ENCODE results near the gene C7. TPM values are rescaled to one million over a fixed set of nuclear protein-coding genes. Genes with fewer than 3 reads are reported as not detected.

The C7 gene
- total RNA-seq, 1 experiment from 2014 or later: not detected

DNA sequence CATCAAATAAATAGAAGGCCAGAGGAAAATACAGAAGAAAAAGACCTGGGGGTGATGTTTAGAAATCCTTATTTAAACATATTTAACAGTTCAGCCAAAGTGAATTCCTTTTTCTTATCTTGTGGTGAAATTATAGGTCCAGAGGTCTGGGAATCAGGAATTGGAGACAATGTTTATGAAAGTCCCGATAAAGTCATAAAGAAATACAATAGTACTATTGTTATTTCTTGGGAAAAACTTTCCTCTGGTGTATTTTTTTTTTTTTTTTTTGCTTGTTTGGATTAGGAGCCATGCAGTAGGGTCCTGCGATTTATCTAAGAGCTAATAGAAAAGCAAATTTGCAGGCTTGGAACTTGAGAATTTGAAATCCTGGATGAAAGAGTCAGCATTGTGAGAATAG is 426 bp downstream of the C7 start:
- no peak for DNase-seq (ENCODE audit: low read depth)
- in situ Hi-C loops (cut with HindIII; ENCODE audit: low pct_unique_long_range_greater_than_20kb, low sequenced_read_pairs): loop anchor here (25.0 kb wide), 1 partner anchor 203 kb away; no protein-coding TSS in a partner anchor

DNA sequence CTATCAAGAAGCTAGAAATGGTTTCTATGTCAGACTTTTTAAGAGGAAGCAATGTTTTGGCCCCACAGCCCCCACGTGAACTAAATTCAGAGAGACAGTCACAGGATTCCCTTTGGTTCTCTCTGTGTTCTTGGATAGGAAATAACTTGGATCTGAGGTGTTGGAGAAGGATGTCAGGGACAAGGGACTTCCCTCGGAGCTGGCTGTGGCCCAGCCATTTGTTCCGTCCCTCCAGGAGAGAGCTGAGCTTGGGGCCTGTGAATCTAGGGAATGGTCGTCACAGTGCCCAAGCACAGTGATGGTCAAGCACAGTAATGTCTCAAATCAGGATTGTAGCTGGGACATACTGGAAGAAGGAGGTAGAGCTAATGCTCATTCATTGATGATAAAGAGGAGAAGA is 2.0 kb downstream of the C7 start:
- in situ Hi-C loops (cut with HindIII; ENCODE audit: low pct_unique_long_range_greater_than_20kb, low sequenced_read_pairs): loop anchor here (25.0 kb wide), 1 partner anchor 201 kb away; no protein-coding TSS in a partner anchor
- no peak for DNase-seq (ENCODE audit: low read depth)

GRCh38 chr5:40914835-40915234 is 5.5 kb downstream of the C7 start:
- in situ Hi-C loops (cut with HindIII; ENCODE audit: low pct_unique_long_range_greater_than_20kb, low sequenced_read_pairs): loop anchor here (25.0 kb wide), 1 partner anchor 197 kb away; no protein-coding TSS in a partner anchor
- no peak for DNase-seq (ENCODE audit: low read depth)

GRCh38 chr5:40915341-40915926 is 6.1 kb downstream of the C7 start:
- DNase-seq (ENCODE audit: low read depth): no peak
- in situ Hi-C loops (cut with HindIII; ENCODE audit: low pct_unique_long_range_greater_than_20kb, low sequenced_read_pairs): loop anchor here (25.0 kb wide), 1 partner anchor 197 kb away; no protein-coding TSS in a partner anchor

DNA sequence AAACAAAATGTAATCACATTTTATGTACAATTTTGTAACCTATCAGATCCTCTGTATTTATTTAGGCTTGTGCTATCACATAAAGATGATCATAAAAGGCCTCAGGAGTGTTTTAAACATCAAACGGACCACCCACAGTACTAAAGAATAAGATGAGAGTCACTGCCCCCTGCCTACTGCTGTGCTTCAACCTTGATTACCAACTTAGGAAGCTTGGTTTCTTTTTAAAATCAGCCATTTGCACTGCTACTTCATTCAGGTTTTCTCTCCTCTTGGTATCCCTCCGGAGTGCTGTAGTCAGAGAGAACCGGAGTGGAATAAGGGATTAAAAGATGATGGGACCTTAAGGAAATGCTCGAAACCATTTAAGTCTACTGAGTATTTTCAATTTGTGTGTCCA is 6.9 kb downstream of the C7 start:
- in situ Hi-C loops (cut with HindIII; ENCODE audit: low pct_unique_long_range_greater_than_20kb, low sequenced_read_pairs): loop anchor here (25.0 kb wide), 1 partner anchor 196 kb away; no protein-coding TSS in a partner anchor
- DNase-seq (ENCODE audit: low read depth): no peak

- in situ Hi-C loops (cut with HindIII; ENCODE audit: low pct_unique_long_range_greater_than_20kb, low sequenced_read_pairs): no loop called here
- DNase-seq (ENCODE audit: low read depth): no peak
Measured at GRCh38 chr5:40928886-40929448, 19.7 kb downstream of the C7 start.

DNA sequence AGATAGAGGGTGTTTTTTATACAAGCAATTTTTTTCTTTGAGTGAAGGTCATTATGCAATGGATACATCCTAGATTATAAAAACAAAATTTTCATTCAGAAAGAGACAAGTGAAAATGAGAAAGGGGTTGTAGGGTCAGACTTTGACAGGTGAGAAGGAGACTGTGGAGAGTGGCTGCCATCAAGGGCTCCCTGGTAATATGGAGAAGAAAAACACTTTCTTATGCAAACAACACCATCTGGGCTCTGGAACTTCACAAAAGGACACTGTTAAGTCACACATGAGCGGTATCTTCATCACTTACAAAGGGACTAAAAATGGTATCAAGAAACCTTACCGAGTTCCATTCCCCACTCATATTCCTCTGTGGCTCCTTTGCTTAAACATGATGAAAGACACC is 23.5 kb downstream of the C7 start:
- in situ Hi-C loops (cut with HindIII; ENCODE audit: low pct_unique_long_range_greater_than_20kb, low sequenced_read_pairs): no loop called here
- no peak for DNase-seq (ENCODE audit: low read depth)

GRCh38 chr5:40937075-40937474 is 27.8 kb downstream of the C7 start:
- DNase-seq (ENCODE audit: low read depth): no peak
- in situ Hi-C loops (cut with HindIII; ENCODE audit: low pct_unique_long_range_greater_than_20kb, low sequenced_read_pairs): no loop called here

DNA sequence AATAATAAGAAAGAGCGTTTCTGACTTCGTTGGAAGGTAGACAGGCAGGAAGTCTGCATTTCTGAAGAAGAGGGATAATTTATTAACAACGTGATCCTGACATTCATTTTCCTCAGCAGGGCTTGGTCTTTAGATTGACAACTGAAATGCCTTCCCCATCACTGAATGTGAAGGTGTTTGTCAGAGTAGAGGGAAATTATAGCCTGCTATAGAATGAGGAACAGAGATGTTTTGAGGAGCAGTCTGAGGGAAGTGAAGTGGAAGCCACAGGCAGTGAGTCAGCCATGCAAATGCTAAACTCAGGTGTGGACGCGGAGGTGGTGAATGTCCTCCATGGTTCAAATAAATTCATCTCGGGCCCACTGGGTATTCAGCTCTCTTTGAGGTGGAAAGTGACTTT is 30.5 kb downstream of the C7 start:
- in situ Hi-C loops (cut with HindIII; ENCODE audit: low pct_unique_long_range_greater_than_20kb, low sequenced_read_pairs): no loop called here
- DNase-seq (ENCODE audit: low read depth): no peak

GRCh38 chr5:40945111-40945510 is 35.8 kb downstream of the C7 start:
- DNase-seq (ENCODE audit: low read depth): no peak
- in situ Hi-C loops (cut with HindIII; ENCODE audit: low pct_unique_long_range_greater_than_20kb, low sequenced_read_pairs): no loop called here

GRCh38 chr5:40955313-40955712 is 46.0 kb downstream of the C7 start:
- DNase-seq (ENCODE audit: low read depth): no peak
- in situ Hi-C loops (cut with HindIII; ENCODE audit: low pct_unique_long_range_greater_than_20kb, low sequenced_read_pairs): no loop called here

GRCh38 chr5:40957048-40957447 is 47.8 kb downstream of the C7 start:
- in situ Hi-C loops (cut with HindIII; ENCODE audit: low pct_unique_long_range_greater_than_20kb, low sequenced_read_pairs): no loop called here
- DNase-seq (ENCODE audit: low read depth): no peak

- in situ Hi-C loops (cut with HindIII; ENCODE audit: low pct_unique_long_range_greater_than_20kb, low sequenced_read_pairs): no loop called here
- peak; percentile 35 for DNase-seq (ENCODE audit: low read depth)
Measured at GRCh38 chr5:40958811-40959210, 49.5 kb downstream of the C7 start.

GRCh38 chr5:40960037-40960436 is 50.7 kb downstream of the C7 start:
- peak; percentile 7 for DNase-seq (ENCODE audit: low read depth)
- in situ Hi-C loops (cut with HindIII; ENCODE audit: low pct_unique_long_range_greater_than_20kb, low sequenced_read_pairs): no loop called here

DNA sequence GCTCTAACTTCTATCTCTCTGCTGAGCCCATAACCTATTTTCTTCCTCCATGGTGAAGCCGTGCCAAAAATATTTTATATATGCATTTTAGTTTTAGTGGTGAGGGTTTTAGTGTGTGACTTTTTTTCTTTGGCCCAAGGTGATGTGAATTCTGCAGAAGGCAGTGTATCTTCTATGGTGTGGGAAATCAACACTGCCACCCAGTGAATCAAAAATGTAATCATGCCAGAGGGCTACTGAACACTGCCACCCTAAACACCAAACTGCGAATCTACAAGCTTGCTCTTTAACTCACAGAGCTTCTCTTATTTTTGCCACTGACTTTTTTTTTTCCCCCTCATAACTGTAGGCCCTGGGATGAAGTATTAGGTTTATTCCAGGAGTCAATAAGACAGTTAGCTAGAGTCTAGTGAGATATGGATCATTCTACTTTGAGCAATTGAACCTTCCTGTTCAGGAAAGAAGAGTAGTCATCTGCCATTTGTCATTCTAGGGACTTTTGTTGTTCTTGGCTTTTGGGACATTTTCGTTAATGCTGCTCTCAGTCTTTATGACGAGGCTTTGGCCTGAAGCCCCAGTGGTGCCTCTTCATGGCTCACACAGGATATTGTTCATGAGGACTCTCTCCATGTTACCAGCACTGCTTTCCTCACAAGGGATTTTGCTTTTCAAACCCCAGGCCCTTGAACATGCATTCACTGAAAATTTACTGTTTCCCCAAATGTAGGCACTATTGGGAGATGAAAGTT is 53.1 kb downstream of the C7 start:
- in situ Hi-C loops (cut with HindIII; ENCODE audit: low pct_unique_long_range_greater_than_20kb, low sequenced_read_pairs): no loop called here
- no peak for DNase-seq (ENCODE audit: low read depth)

DNA sequence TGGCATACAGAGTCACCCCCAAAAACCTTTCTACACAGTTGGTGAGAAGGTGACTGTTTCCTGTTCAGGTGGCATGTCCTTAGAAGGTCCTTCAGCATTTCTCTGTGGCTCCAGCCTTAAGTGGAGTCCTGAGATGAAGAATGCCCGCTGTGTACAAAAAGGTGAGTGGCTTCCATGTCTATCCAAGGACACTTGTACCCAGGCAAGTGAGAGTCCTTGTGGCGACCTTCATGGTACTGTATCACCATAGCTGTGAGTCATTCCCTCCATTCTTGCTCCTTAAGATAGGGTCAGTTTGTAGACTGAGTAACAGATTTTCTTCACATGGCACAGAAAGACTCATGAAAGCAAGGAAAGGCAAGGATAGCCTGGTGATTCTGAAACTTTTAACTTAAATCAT is 63.1 kb downstream of the C7 start:
- DNase-seq (ENCODE audit: low read depth): no peak

GRCh38 chr5:40973364-40974004 is 64.2 kb downstream of the C7 start:
- in situ Hi-C loops (cut with HindIII; ENCODE audit: low pct_unique_long_range_greater_than_20kb, low sequenced_read_pairs): no loop called here
- DNase-seq (ENCODE audit: low read depth): no peak

More for the DNA sequence above, 63.1 kb downstream of the C7 start:
- in situ Hi-C loops (cut with HindIII; ENCODE audit: low pct_unique_long_range_greater_than_20kb, low sequenced_read_pairs): no loop called here

- in situ Hi-C loops (cut with HindIII; ENCODE audit: low pct_unique_long_range_greater_than_20kb, low sequenced_read_pairs): no loop called here
- no peak for DNase-seq (ENCODE audit: low read depth)
Measured at GRCh38 chr5:40976041-40976440, 66.7 kb downstream of the C7 start.

- no peak for DNase-seq (ENCODE audit: low read depth)
- in situ Hi-C loops (cut with HindIII; ENCODE audit: low pct_unique_long_range_greater_than_20kb, low sequenced_read_pairs): no loop called here
Measured at GRCh38 chr5:40976836-40977235, 67.5 kb downstream of the C7 start.
